HS-5 (cell line): Measurements from ENCODE around the gene ARID3C.

Experiments
- DNase-seq: peaks from one replicate; pipeline ENCODE4 v3.0.0-alpha.2; 2012; ENCODE audit warnings: low read depth

ARID3C gene

GRCh38 chr9:34627716-34628655, 880 bp downstream of the ARID3C start:
- DNase-seq = no peak

- DNase-seq = no peak
Measured at GRCh38 chr9:34625186-34625486, 3.7 kb downstream of the ARID3C start.

GRCh38 chr9:34624475-34625185, 4.2 kb downstream of the ARID3C start:
- no peak for DNase-seq

GRCh38 chr9:34623374-34624235, 5.3 kb downstream of the ARID3C start:
- DNase-seq = no peak

- peak; percentile 74 for DNase-seq
Measured at GRCh38 chr9:34620061-34620994, 8.5 kb downstream of the ARID3C start, which contains the start of gene DCTN3. TSS of gene DCTN3 (minus strand) at chr9:34620495. CDS start at chr9:34620464, 31 bp downstream.

GRCh38 chr9:34615132-34615531, 13.7 kb downstream of the ARID3C start:
- DNase-seq = no peak

- no peak for DNase-seq
Measured at GRCh38 chr9:34612788-34613390, 16.0 kb downstream of the ARID3C start.

GRCh38 chr9:34611811-34612787, 16.8 kb downstream of the ARID3C start, which contains the start of gene RPP25L:
TSS of gene RPP25L (minus strand) at chr9:34612097. CDS start at chr9:34611296, 801 bp downstream.
- DNase-seq = peak; percentile 36

- DNase-seq = no peak
Measured at GRCh38 chr9:34611251-34611810, 17.5 kb downstream of the ARID3C start.

- no peak for DNase-seq
Measured at GRCh38 chr9:34610434-34611206, 18.2 kb downstream of the ARID3C start.

GRCh38 chr9:34607331-34607730, 21.5 kb downstream of the ARID3C start:
- DNase-seq = no peak

- no peak for DNase-seq
Measured at GRCh38 chr9:34606905-34607304, 22.0 kb downstream of the ARID3C start.

GRCh38 chr9:34606190-34606589, 22.7 kb downstream of the ARID3C start:
- no peak for DNase-seq

GRCh38 chr9:34603610-34604231, 25.1 kb downstream of the ARID3C start:
- no peak for DNase-seq

GRCh38 chr9:34601937-34602573, 26.8 kb downstream of the ARID3C start:
- DNase-seq = no peak

- DNase-seq = no peak
Measured at GRCh38 chr9:34600908-34601307, 28.0 kb downstream of the ARID3C start.

GRCh38 chr9:34599546-34599945, 29.3 kb downstream of the ARID3C start:
- DNase-seq = no peak
